ENCODE measurements around the gene CORIN.

- TF ChIP-seq POLR2A (IDR thresholded peaks at IDR 0.05) (no peak), CTCF (IDR thresholded peaks at IDR 0.05) (no peak)
Measured at GRCh38 chr4:47873877-47874541, 36.1 kb upstream of the CORIN start.

Data from upper lobe of left lung (tissue), 4 donors.